DMS153 (cell line): ENCODE measurements around the gene MARK4.
"Not testable (repeated sequence)": the region's sequence is repeated elsewhere in the genome, so short reads cannot be mapped to it uniquely, and the experiment has no call there.

Experiments used
- DNase-seq: peaks from one replicate; lab custom pipeline; 2025; lab: John Stamatoyannopoulos, UW

Gene MARK4

GRCh38 chr19:45243144-45243732 lies 7.8 kb upstream of the MARK4 start:
- no peak for DNase-seq

- no peak for DNase-seq
These were observed 6.8 kb upstream of the MARK4 start for GRCh38 chr19:45244133-45244794.

DNA sequence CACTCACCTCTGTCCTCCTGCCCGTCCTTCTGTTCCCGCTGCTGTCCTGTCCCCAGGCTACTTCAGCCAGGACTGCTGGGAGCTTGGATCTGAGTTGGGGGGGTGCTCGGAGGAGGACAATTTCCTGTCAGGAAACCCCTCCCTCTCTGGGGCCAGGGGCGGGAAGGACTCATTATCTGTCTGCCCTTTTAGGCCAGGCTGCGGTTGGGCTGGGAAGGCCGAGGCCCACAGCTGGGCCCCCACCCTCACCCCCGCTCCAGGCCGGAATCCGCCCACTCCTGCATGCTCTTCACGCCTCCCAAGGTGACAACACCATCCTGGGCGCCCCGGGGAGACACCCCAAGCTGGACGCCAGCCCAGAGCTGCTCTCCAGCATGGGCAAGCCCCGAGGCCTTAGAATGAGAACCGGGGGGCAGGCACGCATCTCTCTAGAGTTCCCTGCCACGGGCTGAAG lies 5.7 kb upstream of the MARK4 start, which contains the start of gene EXOC3L2:
Gene EXOC3L2 (minus strand): TSS at position 74 of the 454 bp plus-strand sequence. CDS start 6,362 bp downstream, outside the sequence.
- DNase-seq: no peak

GRCh38 chr19:45245826-45246225 lies 5.2 kb upstream of the MARK4 start:
- DNase-seq: no peak

- no peak for DNase-seq
These were observed 3.9 kb upstream of the MARK4 start for GRCh38 chr19:45247136-45247535.

GRCh38 chr19:45249261-45250033 lies 1.6 kb upstream of the MARK4 start:
- DNase-seq: no peak

- DNase-seq: no peak
These were observed 747 bp upstream of the MARK4 start for GRCh38 chr19:45250216-45250831.

- DNase-seq: no peak
These were observed 632 bp downstream of the MARK4 start for GRCh38 chr19:45251452-45252354.

DNA sequence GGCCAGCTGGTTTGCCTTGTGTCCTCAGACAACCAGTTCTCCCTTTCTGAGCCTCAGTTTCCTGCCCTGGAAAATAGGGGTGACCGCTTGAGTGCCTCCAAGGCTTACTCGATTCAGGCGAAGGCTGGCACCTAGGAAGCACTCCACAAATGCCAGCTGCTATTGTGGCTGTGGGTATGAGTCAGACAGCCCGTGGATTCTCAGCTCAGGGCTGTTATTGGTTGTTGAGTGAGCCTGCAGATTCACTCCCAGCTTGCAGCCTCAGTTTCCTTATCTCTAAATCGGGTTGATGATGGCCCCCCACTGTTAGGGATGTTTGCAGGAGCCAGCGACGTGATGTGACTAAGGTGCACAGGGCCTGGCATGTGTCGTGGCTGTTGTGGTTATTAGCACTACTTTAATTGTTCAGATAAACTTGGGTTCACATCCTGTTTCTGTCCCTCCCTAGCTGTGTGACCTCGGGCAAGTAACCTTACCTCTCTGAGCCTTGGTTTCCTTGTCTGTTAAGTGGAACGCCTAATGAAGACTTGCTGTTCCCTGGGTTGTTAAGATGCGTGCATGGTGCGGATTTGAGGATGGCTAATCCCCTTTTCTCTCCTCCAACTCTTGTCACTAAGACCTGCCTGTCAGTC lies 2.4 kb downstream of the MARK4 start:
- DNase-seq: no peak

DNA sequence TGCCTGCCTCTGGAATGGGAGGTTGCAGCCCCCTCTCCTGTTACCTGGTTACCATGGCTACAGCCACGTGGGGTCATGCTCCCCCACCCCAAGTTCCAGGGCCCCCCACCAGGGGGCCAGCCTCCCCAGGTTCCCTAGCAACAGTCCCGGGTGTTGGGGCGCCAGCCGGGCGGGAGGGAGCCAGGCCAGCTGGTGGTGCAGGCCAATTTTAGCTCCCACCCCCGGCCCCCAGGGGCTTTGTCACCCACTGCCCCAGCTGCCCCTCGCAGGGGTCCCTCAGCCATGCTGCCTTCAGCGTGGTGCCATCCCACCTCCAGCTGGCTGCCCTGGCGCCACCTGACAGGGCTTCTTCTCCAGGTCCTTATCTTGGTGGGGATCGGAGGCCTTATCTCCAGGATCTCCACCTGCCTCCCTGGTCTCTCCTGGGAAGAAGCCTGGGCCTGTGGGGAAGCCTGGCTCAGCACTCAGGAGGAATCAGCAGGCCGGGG lies 3.0 kb downstream of the MARK4 start:
- no peak for DNase-seq

DNA sequence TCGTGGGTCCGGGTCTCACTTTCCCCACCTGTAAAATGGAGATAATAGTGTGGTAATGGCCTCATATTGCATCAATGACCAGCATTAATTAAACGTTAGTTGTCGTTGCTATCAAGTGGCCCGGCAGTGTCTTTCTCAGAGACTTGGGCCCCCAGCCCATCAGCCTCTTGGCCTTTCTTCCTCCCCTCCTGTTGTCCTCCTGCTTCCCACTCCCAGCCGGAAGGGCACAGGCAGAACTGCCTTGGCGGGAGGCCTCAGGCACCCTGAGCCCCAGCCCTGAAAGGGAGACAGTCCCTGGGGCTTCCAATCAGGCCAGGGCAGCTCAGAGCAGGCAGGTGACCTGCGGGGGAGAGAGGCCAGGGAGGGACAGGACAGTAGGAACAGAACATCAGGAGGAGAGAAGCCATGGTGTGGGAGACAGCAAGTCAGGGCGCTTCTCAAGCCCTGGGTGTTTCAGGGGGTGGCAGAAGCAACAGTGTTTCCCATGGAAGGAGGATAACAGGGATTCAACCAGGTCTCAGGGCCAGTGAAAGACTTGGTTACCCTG lies 4.6 kb downstream of the MARK4 start:
- DNase-seq: no peak

GRCh38 chr19:45256836-45257235 lies 5.8 kb downstream of the MARK4 start:
- DNase-seq: no peak

DNA sequence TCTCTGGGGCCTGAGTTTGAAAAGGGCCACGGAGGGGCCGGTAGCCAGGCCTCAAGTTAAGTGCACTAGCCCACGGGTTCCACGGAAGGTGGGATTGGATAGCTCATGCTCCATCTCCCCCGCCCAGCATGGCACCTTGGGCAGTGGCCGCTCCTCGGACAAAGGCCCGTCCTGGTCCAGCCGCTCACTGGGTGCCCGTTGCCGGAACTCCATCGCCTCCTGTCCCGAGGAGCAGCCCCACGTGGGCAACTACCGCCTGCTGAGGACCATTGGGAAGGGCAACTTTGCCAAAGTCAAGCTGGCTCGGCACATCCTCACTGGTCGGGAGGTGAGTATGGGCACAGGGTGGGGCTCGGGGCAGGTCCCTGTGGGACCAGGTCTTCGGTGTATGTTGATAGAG lies 7.8 kb downstream of the MARK4 start:
- no peak for DNase-seq

GRCh38 chr19:45262570-45262969 lies 11.5 kb downstream of the MARK4 start:
- DNase-seq: no peak

GRCh38 chr19:45263013-45263412 lies 11.9 kb downstream of the MARK4 start:
- DNase-seq: no peak

- DNase-seq: no peak
These were observed 13.8 kb downstream of the MARK4 start for GRCh38 chr19:45264781-45265317.

DNA sequence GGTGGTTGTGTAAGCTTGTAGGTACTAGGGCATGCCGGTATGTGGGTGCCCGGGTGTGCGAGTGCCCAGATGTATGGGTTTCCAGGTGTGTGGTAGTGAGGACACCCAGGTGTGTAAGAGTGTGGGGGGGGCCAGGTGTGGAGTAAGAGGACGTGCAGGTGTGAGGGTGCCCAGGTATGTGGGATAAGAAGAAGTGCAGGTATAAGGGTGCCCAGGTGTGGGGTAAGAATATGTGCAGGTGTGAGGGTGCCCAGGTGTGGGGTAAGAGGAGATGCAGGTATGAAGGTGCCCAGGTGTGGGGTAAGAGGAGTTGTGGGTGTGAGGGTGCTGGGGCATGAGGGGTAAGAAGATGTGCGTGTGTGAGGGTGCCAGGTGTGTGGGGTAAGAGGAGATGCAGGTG lies 14.3 kb downstream of the MARK4 start:
- DNase-seq: no peak

GRCh38 chr19:45267296-45267695 lies 16.2 kb downstream of the MARK4 start:
- no peak for DNase-seq

DNA sequence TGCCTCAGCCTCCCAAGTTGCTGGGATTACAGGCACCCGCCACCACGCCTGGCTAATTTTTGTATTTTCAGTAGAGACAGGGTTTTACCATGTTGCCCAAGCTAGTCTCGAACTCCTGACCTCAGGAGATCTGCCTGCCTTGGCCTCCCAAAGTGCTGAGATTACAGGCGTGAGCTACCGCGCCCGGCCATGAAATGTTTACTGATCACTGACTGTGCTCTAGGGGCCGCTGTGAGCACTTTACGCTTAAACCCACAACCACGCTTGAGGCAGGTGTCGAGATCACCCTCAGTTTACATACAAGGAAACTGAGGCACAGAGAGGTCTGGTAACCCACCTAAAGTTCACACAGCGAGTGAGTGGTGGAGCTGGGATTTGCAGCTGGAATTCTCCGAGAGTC lies 18.9 kb downstream of the MARK4 start:
- not testable (repeated sequence) for DNase-seq

- no peak for DNase-seq
These were observed 20.1 kb downstream of the MARK4 start for GRCh38 chr19:45271098-45271734.
